Left lobe of liver (tissue), 1 donor: ENCODE data around the gene KAT8. TPM values are rescaled to one million over a fixed set of nuclear protein-coding genes. Genes with fewer than 3 reads are reported as not detected.

Experiments used
- total RNA-seq: library from RNA; stranded (reverse); gene quantifications from one replicate; pipeline ENCODE4 v1.2.1, GENCODE V29; 2021
- donor health status: DM: no; HTN: yes; CAD: no.

The KAT8 gene
- total RNA-seq, 1 donor from 2014 or later = 27.0 TPM

Other genes with a start within 250 kb of the KAT8 start
- gene BCL7C, start 223.6 kb upstream of the KAT8 start, total RNA-seq = 6.2 TPM
- gene CTF1, start 221.1 kb upstream of the KAT8 start, total RNA-seq = 0.58 TPM
- 3.6 TPM for gene FBXL19, start 194.1 kb upstream of the KAT8 start, total RNA-seq
- gene ORAI3, start 168.6 kb upstream of the KAT8 start, total RNA-seq = 51.3 TPM
- 8.2 TPM for gene SETD1A, start 159.9 kb upstream of the KAT8 start, total RNA-seq
- 71.5 TPM for gene HSD3B7, start 132.5 kb upstream of the KAT8 start, total RNA-seq
- 4.2 TPM for gene STX1B, start 107.0 kb upstream of the KAT8 start, total RNA-seq
- 24.6 TPM for gene STX4, start 84.1 kb upstream of the KAT8 start, total RNA-seq
- 3.6 TPM for gene ZNF668, start 43.4 kb upstream of the KAT8 start, total RNA-seq
- gene ZNF646, start 43.2 kb upstream of the KAT8 start, total RNA-seq = 6.7 TPM
- gene PRSS53, start 28.7 kb upstream of the KAT8 start, total RNA-seq = 4.4 TPM
- gene VKORC1, start 22.9 kb upstream of the KAT8 start, total RNA-seq = 101 TPM
- 42.7 TPM for gene BCKDK, start 9.3 kb upstream of the KAT8 start, total RNA-seq
- 14.5 TPM for gene PRSS8, start 18.1 kb downstream of the KAT8 start, total RNA-seq
- 1.5 TPM for gene PRSS36, start 32.4 kb downstream of the KAT8 start, total RNA-seq
- gene FUS, start 62.5 kb downstream of the KAT8 start, total RNA-seq = 43.5 TPM
- gene PYCARD, start 85.1 kb downstream of the KAT8 start, total RNA-seq = 5.9 TPM
- gene TRIM72, start 96.5 kb downstream of the KAT8 start, total RNA-seq = not detected
- gene PYDC1, start 99.5 kb downstream of the KAT8 start, total RNA-seq = not detected
- 4.3 TPM for gene ITGAM, start 142.3 kb downstream of the KAT8 start, total RNA-seq
- 1.8 TPM for gene ITGAX, start 237.5 kb downstream of the KAT8 start, total RNA-seq